Panc1 (cell line): ENCODE data around the gene LAG3.

Source experiments
- POLR2AphosphoS5 ChIP-seq: IDR thresholded peaks from 2 replicates; pipeline ENCODE4 v1.6.1; 2012; ENCODE audit warnings: mild to moderate bottlenecking, low read depth, low read length, moderate library complexity
- SIN3A ChIP-seq: IDR thresholded peaks from 2 replicates; pipeline ENCODE4 v1.6.1; 2012; ENCODE audit warnings: low read depth, mild to moderate bottlenecking, low read length, moderate library complexity, borderline replicate concordance; ENCODE audit not compliant: insufficient read depth
- TCF7L2 ChIP-seq: IDR thresholded peaks from 2 replicates; pipeline ENCODE4 v1.6.1; 2011; ENCODE audit warnings: mild to moderate bottlenecking, low read depth, low read length, inconsistent platforms
- TF ChIP-seq, protein P1 (sequence below): fragments of 450-650 bp; IDR thresholded peaks from 2 replicates; pipeline ENCODE4 v1.5.1; 2017; ENCODE audit warnings: mild to moderate bottlenecking
- TF ChIP-seq, protein P2 (sequence below), 2 experiments: IDR thresholded peaks; 2 replicates each; pipeline ENCODE4 v1.6.1; 2011 to 2012; ENCODE audit warnings: low read depth in 2 of 2, control low read depth in 1 of 2, low read length in 1 of 2, mild to moderate bottlenecking in 1 of 2, moderate library complexity in 1 of 2; ENCODE audit not compliant: insufficient read depth in 1 of 2

DNA sequence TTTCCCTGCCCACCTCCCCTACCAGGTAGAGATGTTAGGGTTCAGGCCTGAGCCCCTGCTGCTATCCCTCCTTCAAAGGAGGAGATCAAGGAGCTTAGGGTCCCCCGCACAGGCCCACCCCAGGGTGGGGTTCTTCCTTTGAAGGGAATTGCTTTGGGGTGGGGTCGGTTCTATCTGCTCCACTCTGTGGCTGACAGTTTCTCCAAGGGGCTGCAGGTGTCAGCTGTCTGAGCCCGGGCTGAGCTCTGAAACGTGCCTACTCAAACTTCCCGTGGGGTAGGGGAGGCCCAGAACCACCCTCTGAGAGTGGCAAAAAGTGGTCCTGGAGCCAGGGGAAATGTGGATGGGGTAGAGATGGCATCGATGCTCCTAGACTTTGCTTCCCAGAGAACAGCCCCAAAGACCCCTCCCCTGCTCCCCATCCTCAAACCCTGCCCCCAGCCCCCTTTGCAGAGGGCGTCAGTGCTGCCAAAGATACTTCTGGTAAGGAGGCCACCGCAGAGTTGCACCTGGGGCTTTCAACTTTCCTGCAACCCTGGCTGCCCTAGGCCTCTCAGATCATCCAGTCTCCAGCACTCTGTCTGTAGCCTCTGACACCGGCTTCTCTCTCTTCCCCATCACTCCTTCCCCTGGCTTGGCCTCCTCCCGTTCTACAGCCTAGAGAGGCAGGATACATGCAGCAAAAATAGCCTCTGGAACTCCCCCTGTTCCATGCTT lies 10.7 kb downstream of the LAG3 start:
- TF ChIP-seq, protein P1, sequence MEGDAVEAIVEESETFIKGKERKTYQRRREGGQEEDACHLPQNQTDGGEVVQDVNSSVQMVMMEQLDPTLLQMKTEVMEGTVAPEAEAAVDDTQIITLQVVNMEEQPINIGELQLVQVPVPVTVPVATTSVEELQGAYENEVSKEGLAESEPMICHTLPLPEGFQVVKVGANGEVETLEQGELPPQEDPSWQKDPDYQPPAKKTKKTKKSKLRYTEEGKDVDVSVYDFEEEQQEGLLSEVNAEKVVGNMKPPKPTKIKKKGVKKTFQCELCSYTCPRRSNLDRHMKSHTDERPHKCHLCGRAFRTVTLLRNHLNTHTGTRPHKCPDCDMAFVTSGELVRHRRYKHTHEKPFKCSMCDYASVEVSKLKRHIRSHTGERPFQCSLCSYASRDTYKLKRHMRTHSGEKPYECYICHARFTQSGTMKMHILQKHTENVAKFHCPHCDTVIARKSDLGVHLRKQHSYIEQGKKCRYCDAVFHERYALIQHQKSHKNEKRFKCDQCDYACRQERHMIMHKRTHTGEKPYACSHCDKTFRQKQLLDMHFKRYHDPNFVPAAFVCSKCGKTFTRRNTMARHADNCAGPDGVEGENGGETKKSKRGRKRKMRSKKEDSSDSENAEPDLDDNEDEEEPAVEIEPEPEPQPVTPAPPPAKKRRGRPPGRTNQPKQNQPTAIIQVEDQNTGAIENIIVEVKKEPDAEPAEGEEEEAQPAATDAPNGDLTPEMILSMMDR, result no peak
- TF ChIP-seq POLR2AphosphoS5 (no peak), SIN3A (no peak), TCF7L2 (no peak)
- TF ChIP-seq, protein P2, sequence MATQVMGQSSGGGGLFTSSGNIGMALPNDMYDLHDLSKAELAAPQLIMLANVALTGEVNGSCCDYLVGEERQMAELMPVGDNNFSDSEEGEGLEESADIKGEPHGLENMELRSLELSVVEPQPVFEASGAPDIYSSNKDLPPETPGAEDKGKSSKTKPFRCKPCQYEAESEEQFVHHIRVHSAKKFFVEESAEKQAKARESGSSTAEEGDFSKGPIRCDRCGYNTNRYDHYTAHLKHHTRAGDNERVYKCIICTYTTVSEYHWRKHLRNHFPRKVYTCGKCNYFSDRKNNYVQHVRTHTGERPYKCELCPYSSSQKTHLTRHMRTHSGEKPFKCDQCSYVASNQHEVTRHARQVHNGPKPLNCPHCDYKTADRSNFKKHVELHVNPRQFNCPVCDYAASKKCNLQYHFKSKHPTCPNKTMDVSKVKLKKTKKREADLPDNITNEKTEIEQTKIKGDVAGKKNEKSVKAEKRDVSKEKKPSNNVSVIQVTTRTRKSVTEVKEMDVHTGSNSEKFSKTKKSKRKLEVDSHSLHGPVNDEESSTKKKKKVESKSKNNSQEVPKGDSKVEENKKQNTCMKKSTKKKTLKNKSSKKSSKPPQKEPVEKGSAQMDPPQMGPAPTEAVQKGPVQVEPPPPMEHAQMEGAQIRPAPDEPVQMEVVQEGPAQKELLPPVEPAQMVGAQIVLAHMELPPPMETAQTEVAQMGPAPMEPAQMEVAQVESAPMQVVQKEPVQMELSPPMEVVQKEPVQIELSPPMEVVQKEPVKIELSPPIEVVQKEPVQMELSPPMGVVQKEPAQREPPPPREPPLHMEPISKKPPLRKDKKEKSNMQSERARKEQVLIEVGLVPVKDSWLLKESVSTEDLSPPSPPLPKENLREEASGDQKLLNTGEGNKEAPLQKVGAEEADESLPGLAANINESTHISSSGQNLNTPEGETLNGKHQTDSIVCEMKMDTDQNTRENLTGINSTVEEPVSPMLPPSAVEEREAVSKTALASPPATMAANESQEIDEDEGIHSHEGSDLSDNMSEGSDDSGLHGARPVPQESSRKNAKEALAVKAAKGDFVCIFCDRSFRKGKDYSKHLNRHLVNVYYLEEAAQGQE (IDR thresholded peaks at IDR 0.05; ENCODE audit: insufficient read depth in 1 of 2, low read depth in 2 of 2, low read length in 1 of 2), result no peak
